Mesenchymal stem cell (in vitro differentiated cells and primary cell): ENCODE data around the gene OR7A5.

Source experiments
- DNase-seq: peaks from one replicate; pipeline ENCODE4 v3.0.0-alpha.2; 2013
- H2AFZ ChIP-seq: one replicate; pipeline ENCODE4 v1.6.1; 2013; ENCODE audit warnings: low read depth, mild to moderate bottlenecking, control low read depth, inconsistent platforms, low read length, moderate library complexity
- H2AK5ac ChIP-seq: 2 replicates; pipeline ENCODE4 v1.6.1; 2013; ENCODE audit warnings: low read length, moderate library complexity, mild to moderate bottlenecking, inconsistent platforms; ENCODE audit not compliant: severe bottlenecking
- H2BK120ac ChIP-seq: one replicate; pipeline ENCODE4 v1.6.1; 2013; ENCODE audit warnings: low read depth, mild to moderate bottlenecking, inconsistent platforms, low read length, moderate library complexity
- H2BK12ac ChIP-seq, 2 experiments: one replicate each; pipeline ENCODE4 v1.6.1; 2013; ENCODE audit warnings: inconsistent platforms in 2 of 2, low read length in 2 of 2, mild to moderate bottlenecking in 2 of 2, moderate library complexity in 2 of 2, control low read depth in 1 of 2
- H2BK15ac ChIP-seq: one replicate; pipeline ENCODE4 v1.6.1; 2013; ENCODE audit warnings: mild to moderate bottlenecking, low read depth, inconsistent platforms; ENCODE audit not compliant: poor library complexity, severe bottlenecking
- H2BK5ac ChIP-seq: 2 replicates; pipeline ENCODE4 v1.6.1; 2013; ENCODE audit warnings: low read depth, mild to moderate bottlenecking, low read length, control low read depth, inconsistent platforms; ENCODE audit not compliant: poor library complexity, severe bottlenecking
- H3K14ac ChIP-seq, 2 experiments: one replicate each; pipeline ENCODE4 v1.6.1; 2013; ENCODE audit warnings: inconsistent platforms in 2 of 2, low read length in 2 of 2, control low read depth in 1 of 2, mild to moderate bottlenecking in 1 of 2, moderate library complexity in 1 of 2
- H3K18ac ChIP-seq, 2 experiments: one replicate each; pipeline ENCODE4 v1.6.1; 2013; ENCODE audit warnings: inconsistent platforms in 2 of 2, low read length in 2 of 2, control low read depth in 1 of 2, low read depth in 1 of 2, mild to moderate bottlenecking in 1 of 2
- H3K23ac ChIP-seq, 2 experiments: one replicate each; pipeline ENCODE4 v1.6.1; 2013; ENCODE audit warnings: inconsistent platforms in 2 of 2, low read length in 2 of 2, mild to moderate bottlenecking in 2 of 2, moderate library complexity in 2 of 2, control low read depth in 1 of 2
- H3K27ac ChIP-seq: 2 replicates; pipeline ENCODE4 v1.5.1; 2013; ENCODE audit warnings: mild to moderate bottlenecking, moderate library complexity, low read length, control low read depth, inconsistent platforms; ENCODE audit not compliant: poor library complexity, severe bottlenecking
- H3K27me3 ChIP-seq, 2 experiments: 2 replicates each; pipeline versions ENCODE4 v1.6.1 to v1.7.0; 2013; ENCODE audit warnings: low read length in 2 of 2, mild to moderate bottlenecking in 2 of 2, moderate library complexity in 2 of 2, control low read depth in 1 of 2, inconsistent platforms in 1 of 2; ENCODE audit not compliant: control insufficient read depth in 1 of 2, insufficient read depth in 1 of 2
- H3K36me3 ChIP-seq, 2 experiments: 2 replicates each; pipeline versions ENCODE4 v1.6.1 to v1.7.0; 2013; ENCODE audit warnings: low read length in 2 of 2, control low read depth in 1 of 2, inconsistent platforms in 1 of 2, low read depth in 1 of 2, mild to moderate bottlenecking in 1 of 2; ENCODE audit not compliant: insufficient read depth in 2 of 2, control insufficient read depth in 1 of 2
- H3K4ac ChIP-seq, 2 experiments: one replicate each; pipeline ENCODE4 v1.6.1; 2013; ENCODE audit warnings: inconsistent platforms in 2 of 2, low read length in 2 of 2, mild to moderate bottlenecking in 2 of 2, moderate library complexity in 2 of 2, control low read depth in 1 of 2, low read depth in 1 of 2
- H3K4me1 ChIP-seq: 2 replicates; pipeline ENCODE4 v1.6.1; 2013; ENCODE audit warnings: low read depth, low read length, control low read depth; ENCODE audit not compliant: control insufficient read depth, insufficient read depth
- H3K4me2 ChIP-seq: 2 replicates; pipeline ENCODE4 v1.6.1; 2013; ENCODE audit warnings: low read length, mild to moderate bottlenecking, inconsistent platforms; ENCODE audit not compliant: poor library complexity, severe bottlenecking
- H3K4me3 ChIP-seq, 2 experiments: 2 replicates each; pipeline versions ENCODE4 v1.5.1 to v1.7.0; 2013; ENCODE audit warnings: low read length in 2 of 2, mild to moderate bottlenecking in 2 of 2, control low read depth in 1 of 2, low read depth in 1 of 2; ENCODE audit not compliant: insufficient read depth in 1 of 2
- H3K79me1 ChIP-seq: replicated peaks from 2 replicates; pipeline ENCODE4 v1.6.1; 2013; ENCODE audit warnings: mild to moderate bottlenecking, control low read depth, low read length, inconsistent platforms; ENCODE audit not compliant: poor library complexity, severe bottlenecking
- H3K9ac ChIP-seq: 2 replicates; pipeline ENCODE4 v1.7.0; 2013; ENCODE audit warnings: mild to moderate bottlenecking, low read length, moderate library complexity
- H3K9me3 ChIP-seq: 2 replicates; pipeline ENCODE4 v1.7.0; 2013; ENCODE audit warnings: mild to moderate bottlenecking, low read length; ENCODE audit not compliant: control insufficient read depth
- H4K8ac ChIP-seq: one replicate; pipeline ENCODE4 v1.6.1; 2013; ENCODE audit warnings: inconsistent platforms, mild to moderate bottlenecking, low read length, moderate library complexity
- H4K91ac ChIP-seq: one replicate; pipeline ENCODE4 v1.6.1; 2013; ENCODE audit warnings: mild to moderate bottlenecking, low read length, inconsistent platforms
- WGBS: methylation state at CpG from one replicate; pipeline ENCODE4 v1.1.7; 2013; ENCODE audit warnings: mixed read lengths; 5-methylcytosine and 5-hydroxymethylcytosine counted together

The OR7A5 gene

GRCh38 chr19:14817052-14817451, 17.9 kb downstream of the OR7A5 start:
- Histone ChIP-seq H3K9ac (no peak overlapping the region), H2AK5ac (no peak overlapping the region), H2BK12ac (no peak overlapping the region), H3K4ac (no peak overlapping the region), H2BK5ac (no peak overlapping the region), H3K27me3 (no peaks in the 10 kb centered on the region), H3K36me3 (no peaks in the 10 kb centered on the region), H2BK15ac (no peak overlapping the region), H3K23ac (no peak overlapping the region), H3K9me3 (no peaks in the 10 kb centered on the region), H2BK120ac (no peak overlapping the region), H3K79me1 (no peaks in the 10 kb centered on the region), H2AFZ (no peak overlapping the region), H3K27ac (no peak overlapping the region), H3K18ac (no peak overlapping the region), H3K14ac (no peak overlapping the region), H4K8ac (no peak overlapping the region), H3K4me3 (no peak overlapping the region), H3K4me2 (no peak overlapping the region), H3K4me1 (no peaks in the 10 kb centered on the region), H4K91ac (no peak overlapping the region)
- 21% methylated on average over 3 of the region's 3 CpGs for whole genome bisulfite sequencing
- DNase-seq: no peak

GRCh38 chr19:14814982-14815652, 19.9 kb downstream of the OR7A5 start:
- H3K4ac ChIP-seq: no peak overlapping the region
- no peak overlapping the region for H4K91ac ChIP-seq
- no peak overlapping the region for H3K4me3 ChIP-seq
- no peak overlapping the region for H4K8ac ChIP-seq
- DNase-seq: no peak
- H2BK15ac ChIP-seq: no peak overlapping the region
- H2BK5ac ChIP-seq: no peak overlapping the region
- no peak overlapping the region for H2BK12ac ChIP-seq
- peaks cover 0 to 6% of the 10 kb centered on the region in 2 experiments for H3K27me3 ChIP-seq
- H3K4me2 ChIP-seq: no peak overlapping the region
- H3K36me3 ChIP-seq: no peaks in the 10 kb centered on the region
- WGBS: 57% methylated on average over 2 of the region's 2 CpGs
- no peak overlapping the region for H3K18ac ChIP-seq
- H3K14ac ChIP-seq: no peak overlapping the region
- no peak overlapping the region for H2AFZ ChIP-seq
- no peak overlapping the region for H3K27ac ChIP-seq
- H3K4me1 ChIP-seq: no peaks in the 10 kb centered on the region
- H2BK120ac ChIP-seq: no peak overlapping the region
- H3K23ac ChIP-seq: no peak overlapping the region
- H3K9me3 ChIP-seq: no peaks in the 10 kb centered on the region
- H3K9ac ChIP-seq: no peak overlapping the region
- H3K79me1 ChIP-seq: no peaks in the 10 kb centered on the region
- H2AK5ac ChIP-seq: no peak overlapping the region

- no peak overlapping the region for H4K91ac ChIP-seq
- H3K9ac ChIP-seq: no peak overlapping the region
- H3K14ac ChIP-seq: no peak overlapping the region
- no peak overlapping the region for H2BK120ac ChIP-seq
- no peak overlapping the region for H4K8ac ChIP-seq
- H3K23ac ChIP-seq: no peak overlapping the region
- no peak overlapping the region for H2BK5ac ChIP-seq
- no peaks in the 10 kb centered on the region for H3K36me3 ChIP-seq
- H3K4me1 ChIP-seq: no peaks in the 10 kb centered on the region
- no peak overlapping the region for H3K4me2 ChIP-seq
- WGBS: 79% methylated on average over 9 of the region's 9 CpGs
- no peak overlapping the region for H2AFZ ChIP-seq
- peaks cover 0 to 11% of the 10 kb centered on the region in 2 experiments for H3K27me3 ChIP-seq
- no peak overlapping the region for H2BK12ac ChIP-seq
- H3K4ac ChIP-seq: no peak overlapping the region
- H3K9me3 ChIP-seq: no peaks in the 10 kb centered on the region
- no peak overlapping the region for H3K18ac ChIP-seq
- DNase-seq: no peak
- H3K27ac ChIP-seq: no peak overlapping the region
- H2AK5ac ChIP-seq: no peak overlapping the region
- no peak overlapping the region for H2BK15ac ChIP-seq
- H3K79me1 ChIP-seq: no peaks in the 10 kb centered on the region
- no peak overlapping the region for H3K4me3 ChIP-seq
Measured at GRCh38 chr19:14809272-14810057, 25.5 kb downstream of the OR7A5 start.

GRCh38 chr19:14804765-14805164, 30.2 kb downstream of the OR7A5 start:
- Histone ChIP-seq H3K14ac (no peak overlapping the region), H3K9ac (no peak overlapping the region), H2AK5ac (no peak overlapping the region), H3K4ac (no peak overlapping the region), H3K4me3 (no peak overlapping the region), H2BK5ac (no peak overlapping the region), H3K23ac (no peak overlapping the region), H4K8ac (no peak overlapping the region), H2BK15ac (no peak overlapping the region), H3K27me3 (peaks cover 0 to 3% of the 10 kb centered on the region in 2 experiments), H3K79me1 (no peaks in the 10 kb centered on the region), H3K36me3 (no peaks in the 10 kb centered on the region), H3K9me3 (no peaks in the 10 kb centered on the region), H3K4me2 (no peak overlapping the region), H2BK120ac (no peak overlapping the region), H3K18ac (no peak overlapping the region), H4K91ac (no peak overlapping the region), H2BK12ac (no peak overlapping the region), H3K27ac (no peak overlapping the region), H3K4me1 (no peaks in the 10 kb centered on the region), H2AFZ (no peak overlapping the region)
- no peak for DNase-seq
- 73% methylated on average over 1 of the region's 3 CpGs for WGBS
